ENCODE results near the gene KDSR.

The KDSR gene, protein sequence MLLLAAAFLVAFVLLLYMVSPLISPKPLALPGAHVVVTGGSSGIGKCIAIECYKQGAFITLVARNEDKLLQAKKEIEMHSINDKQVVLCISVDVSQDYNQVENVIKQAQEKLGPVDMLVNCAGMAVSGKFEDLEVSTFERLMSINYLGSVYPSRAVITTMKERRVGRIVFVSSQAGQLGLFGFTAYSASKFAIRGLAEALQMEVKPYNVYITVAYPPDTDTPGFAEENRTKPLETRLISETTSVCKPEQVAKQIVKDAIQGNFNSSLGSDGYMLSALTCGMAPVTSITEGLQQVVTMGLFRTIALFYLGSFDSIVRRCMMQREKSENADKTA

DNA sequence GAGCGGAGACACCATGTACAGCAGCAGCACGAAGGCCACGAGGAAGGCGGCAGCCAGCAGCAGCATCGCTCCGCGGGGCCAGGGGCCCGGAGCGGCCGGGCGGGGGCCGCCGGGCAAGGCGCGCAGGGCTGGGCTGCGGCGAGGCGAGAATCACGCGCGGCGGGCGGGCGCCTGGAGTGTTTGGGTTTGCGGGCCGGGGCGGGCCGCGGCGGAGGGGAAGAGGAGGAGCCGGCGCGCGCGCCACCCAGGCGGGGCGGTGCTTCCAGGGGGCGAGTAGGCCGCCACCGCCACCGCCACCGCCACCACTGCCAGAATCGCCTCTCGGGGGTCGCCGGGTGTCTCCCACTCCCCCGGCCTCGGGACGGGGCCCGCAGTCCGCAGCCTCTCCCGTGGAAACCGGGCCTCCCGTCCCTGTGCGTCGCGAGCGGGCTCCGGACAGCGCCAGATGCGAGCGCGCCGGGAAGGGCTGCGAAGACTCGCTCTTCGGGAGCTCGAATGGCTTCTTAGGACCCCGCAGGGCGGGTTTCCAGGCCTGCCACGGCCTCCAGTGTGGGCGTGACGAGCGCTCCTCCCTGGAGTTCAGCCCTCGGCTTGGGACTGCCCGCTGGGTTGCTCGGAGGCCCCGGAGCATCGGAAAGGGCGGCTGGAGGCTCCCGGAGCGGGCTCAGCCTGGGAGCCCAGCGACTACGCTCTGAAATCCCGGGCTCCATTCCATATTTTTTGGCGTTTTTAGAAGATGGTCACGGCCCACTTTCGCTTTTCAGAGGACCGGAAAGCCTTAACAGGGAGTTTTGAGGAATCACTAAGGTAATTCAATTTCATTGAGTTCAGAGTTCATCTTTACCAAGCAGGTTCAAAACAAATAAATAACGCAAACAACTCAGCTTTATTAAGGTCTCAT, at the start of gene KDSR:
Gene KDSR, minus strand, starts transcription at position 154 of the 901 bp plus-strand sequence. Its CDS starts 88 bp downstream, at position 66.
- peak; percentile 96 for DNase-seq

DNA sequence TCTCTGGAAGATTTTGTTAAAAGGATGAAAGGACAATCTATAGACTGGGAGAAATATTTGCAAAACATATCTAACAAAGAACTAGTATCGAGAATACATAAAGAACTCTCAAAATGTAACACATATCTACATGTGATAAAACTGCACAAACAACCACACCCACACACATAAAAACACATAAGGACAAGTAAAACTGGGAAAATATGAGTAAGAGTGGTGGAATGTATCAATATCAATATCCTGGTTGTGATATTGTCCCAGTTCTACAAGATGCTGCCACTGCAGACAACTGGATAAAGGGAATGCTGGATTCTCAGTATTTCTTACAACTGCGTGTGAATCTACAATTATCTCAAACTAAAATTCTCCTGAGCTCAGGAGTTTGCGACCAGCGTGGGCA, 45.9 kb upstream of the KDSR start:
- DNase-seq, result no peak

DNA sequence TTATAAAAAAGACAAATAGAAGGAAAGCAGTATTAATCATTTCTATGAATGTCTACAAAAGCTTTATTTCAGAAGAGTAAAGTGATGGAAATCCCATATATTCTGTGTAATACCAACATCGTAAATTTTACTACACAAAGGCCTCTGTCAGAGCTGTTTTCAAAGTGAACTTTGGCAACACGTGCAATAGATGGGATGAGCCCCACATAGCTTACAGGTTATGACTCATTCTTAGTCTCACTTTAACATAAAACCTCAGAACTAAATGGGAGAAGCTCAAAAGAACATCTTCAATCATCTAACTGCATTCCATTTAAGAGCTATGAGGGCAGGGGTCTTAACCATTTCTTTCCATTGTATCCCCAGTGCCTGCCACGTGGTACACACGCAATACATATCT, 43.8 kb upstream of the KDSR start:
- DNase-seq, result no peak

DNA sequence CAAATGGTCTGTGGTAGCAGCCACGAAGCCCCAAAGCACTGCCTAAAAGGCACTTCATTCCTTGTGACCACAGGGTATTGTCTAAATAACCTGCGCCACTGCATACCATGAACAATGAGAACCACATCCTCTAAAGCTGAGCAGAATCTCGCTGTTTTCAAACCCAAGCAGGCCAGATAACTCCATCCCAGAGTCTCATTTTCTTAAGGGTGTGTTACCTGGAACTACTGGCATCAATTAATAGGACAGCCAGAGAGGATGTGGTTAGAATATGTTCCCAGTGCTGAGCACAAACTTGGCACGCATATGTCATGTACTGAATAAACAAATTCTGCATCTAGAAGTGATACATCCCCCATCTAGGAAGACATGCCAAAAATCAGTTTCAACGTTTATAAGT, 42.3 kb upstream of the KDSR start:
- no peak for DNase-seq

DNA sequence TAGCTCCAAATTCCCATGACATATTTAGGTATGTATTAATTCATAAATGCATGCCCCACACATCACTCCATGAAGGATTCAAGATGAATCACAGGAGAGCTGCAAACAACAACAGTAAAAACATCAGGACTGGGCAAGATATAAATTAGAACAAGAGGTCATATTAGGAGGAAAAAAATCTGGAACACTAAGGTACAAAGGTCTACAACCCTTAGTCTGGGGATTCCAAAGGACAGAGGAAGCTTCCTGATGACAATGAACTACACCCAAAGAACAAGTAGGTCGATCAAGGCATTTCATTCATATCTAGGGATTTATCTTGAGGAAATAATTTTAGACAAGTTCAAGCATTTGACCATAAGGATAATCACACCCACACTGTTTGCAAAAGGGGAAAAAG, 40.7 kb upstream of the KDSR start:
- no peak for DNase-seq

DNA sequence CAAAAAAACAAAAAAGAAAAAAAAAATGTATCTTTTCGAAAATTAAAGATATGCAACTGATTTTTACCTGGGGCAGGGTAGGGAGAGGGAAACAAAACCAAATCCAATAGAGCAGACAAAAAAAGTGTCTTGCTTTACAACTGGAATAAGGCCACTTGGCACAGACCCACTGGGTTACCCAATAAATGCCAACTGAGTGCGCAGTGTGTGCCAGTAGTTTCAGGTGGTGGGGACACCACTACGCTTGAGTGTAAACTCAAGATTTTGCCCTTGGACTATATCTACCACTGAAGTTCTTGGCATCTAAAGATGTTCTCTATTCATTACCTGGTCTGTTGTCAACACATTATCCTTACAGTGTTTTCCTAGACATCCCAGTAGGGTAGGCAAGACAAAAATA, 39.0 kb upstream of the KDSR start:
- no peak for DNase-seq

DNA sequence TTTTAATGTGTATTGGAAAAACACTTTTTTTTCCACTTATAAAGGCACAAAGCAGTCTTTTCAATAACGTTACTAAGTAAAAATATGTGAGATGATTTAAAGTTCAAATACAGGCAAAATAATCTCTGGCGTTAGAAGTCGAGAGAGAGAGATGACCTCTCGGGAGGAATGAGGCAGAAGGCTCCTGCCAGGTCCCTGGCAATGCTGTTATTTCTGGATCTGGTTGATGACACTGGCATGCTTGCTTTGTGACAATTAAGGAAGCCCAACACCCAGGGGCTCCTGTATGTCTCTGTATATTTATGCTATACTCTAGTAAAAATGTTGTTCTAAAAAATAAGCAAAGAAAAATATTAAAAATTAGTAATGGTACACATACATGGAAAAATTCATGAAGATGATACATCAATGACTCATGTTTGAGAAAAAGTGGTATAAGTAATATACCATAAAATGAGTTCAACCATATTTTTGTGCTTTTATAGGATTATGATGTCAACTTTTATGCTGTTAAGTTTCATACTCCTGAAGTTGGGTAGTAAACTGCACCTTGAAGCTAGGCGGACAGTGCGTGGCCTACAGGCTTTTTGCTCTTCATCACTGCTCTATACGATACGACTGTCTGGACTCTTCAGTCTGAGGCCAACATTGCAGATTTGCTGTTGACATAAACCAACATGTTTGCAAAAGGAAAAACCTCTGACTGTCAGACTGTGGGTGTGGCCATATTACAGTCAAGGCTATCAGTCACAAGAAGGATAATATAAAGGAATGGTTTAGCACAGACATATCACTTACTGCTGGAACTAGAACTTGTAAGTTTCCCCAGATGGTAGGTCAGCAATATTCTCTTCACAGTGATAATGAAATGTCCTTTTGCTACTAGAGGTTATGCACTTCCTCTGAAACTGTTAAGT, 35.5 kb upstream of the KDSR start:
- no peak for DNase-seq

DNA sequence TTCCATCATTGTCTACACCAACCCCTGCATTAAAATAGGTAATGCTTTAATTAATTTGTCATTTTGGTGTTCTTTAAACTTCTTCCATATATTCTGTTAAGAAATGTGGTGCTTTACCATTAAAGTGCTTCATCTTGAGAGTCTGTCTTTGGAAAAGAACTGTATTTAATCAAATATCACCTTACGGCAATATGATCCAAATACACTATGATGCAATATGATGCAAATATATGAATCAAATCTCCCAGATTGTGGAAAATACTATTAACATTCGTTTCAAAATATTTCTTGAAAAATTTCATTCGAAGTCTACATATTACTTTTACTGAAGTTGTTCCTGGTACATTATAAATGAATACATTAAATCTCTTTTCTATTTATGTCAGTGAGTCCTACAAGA, 32.3 kb upstream of the KDSR start:
- DNase-seq, result no peak

DNA sequence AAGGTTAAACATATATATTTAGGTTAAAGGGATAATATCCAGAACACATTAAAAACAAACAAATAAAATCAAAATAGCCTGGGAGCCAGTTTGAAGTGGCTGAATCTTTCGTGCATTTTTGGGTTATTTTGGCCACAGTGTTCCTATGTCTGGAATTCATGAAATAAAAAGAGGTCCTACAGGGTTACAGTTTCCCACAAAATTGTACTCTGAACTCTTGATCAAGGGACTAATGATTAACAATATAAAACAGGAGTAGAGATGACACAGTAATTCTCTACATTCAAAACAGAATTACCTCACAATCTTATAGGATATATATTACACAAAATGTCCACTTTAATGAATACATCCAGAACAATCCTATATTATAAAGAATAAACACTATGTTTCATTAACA, 30.3 kb upstream of the KDSR start:
- no peak for DNase-seq

DNA sequence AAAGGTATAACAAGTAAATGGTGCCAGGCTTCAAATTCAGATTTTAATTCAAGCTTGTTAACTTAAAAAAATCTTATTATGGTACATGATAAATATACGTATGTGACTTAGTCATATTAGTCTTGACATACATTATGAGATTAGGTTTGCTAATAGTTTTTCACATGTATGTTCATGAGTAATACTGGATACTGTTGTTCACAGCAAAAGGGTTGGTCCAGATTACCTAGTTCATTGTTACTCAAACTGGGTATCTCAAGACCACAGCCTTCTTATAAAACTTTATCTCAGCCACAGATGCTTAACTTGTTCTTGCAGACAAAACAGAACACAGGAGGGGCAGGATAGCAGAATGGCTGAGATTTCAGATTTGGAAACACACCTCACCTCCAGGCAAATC, 28.5 kb upstream of the KDSR start:
- DNase-seq, result no peak

DNA sequence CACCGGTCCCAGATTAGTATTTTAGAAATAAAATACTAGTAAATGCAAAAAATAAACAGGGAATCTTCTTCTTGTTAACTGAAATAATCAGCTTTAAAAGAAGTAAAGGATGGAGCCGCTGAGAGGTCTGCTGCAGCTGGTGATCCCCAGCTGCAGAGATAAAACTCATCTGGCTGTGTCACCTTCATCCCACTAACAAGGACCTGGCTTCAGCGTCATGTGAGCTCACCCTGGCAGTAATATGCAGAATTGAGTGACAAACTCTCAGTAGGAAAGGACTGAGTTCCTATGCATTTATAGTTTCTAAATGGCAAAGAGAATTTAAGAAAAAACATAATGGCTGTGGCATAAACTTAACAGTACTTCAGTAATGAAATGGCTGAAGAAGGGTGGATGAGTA, 27.9 kb upstream of the KDSR start:
- DNase-seq, result no peak

DNA sequence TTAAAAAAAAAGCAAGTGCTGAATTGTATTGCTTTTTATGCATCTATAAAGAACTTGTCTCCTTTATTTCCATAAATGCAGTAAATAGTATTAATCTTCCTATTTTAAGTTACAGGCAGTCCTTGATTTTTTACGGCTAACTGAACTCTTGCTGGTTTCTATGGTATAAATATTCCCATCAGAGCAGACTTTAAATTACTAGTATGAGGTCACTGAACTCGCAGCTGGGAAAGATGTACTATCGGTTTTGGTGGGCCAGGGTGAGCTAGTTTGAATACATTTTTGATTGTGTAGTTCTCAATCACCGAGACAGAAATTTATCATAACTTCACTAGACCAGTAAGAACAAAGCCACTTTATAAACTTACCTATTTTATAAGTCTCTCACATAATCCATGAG, 20.9 kb upstream of the KDSR start:
- no peak for DNase-seq

DNA sequence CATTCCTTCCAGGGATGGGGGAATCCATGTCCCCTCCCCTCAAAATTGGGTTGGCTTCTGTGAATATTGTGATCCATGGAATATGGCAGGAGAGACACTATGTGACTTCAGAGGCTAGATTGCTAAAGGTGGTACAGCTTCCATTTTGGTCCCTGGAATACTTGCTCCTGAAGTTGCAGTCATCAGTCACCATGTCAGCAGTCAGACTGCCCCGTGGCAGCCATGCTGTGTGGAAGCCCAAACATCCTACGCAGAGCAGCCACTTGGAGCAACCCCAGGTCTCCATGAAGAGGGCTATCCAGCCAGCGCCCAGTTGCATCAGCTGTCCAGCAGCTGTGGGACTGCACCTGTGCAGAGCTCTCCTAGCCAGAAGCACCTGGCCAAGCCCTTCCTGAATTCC, 15.8 kb upstream of the KDSR start:
- no peak for DNase-seq

DNA sequence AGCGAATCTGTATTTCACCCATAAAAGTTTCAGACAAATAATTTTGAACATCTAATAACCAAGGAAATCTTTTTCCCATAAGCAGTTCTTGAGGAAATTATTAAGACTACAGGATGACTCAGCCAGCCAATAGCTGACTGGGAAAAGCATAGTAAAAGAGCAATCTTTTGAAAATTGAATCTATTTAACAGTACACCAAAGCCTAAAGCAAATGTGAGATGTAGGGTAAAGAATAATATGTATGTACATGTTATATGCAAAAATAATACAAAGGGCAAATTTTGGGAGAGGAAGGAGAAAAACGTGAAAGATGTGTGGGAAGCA, 12.6 kb upstream of the KDSR start:
- DNase-seq, result no peak

DNA sequence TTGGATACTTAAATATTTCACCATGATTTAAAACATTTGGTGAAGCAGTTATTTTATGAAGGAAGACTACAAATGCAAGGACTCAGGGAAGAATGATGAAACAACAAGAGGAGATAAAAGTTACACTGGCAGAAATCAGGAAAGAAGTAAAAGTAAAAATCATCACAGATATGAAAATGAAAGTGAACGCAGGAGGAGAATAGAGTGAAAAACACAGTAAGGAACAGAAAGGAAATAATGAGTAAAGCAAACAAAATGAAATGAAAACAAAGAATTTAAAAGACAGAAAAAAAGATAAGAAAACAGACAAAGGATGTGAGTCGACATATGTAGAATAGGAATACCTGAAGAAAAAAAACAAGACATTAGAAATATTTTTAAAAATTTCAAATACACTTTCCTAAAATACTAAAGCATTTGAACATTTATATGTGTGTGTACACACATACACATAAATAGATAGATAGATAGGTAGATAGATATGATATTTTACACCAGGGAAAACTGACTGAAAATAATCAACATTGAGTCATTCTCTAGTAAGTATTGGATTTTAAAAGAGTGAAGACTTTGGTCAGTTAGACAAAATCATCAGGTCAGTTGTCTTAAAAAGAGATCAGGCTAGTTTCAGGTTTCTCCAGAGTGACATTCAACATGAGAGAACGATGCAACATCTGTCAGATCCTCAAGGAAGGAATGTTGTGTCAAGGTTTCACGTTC, 12.1 kb upstream of the KDSR start:
- DNase-seq, result no peak

DNA sequence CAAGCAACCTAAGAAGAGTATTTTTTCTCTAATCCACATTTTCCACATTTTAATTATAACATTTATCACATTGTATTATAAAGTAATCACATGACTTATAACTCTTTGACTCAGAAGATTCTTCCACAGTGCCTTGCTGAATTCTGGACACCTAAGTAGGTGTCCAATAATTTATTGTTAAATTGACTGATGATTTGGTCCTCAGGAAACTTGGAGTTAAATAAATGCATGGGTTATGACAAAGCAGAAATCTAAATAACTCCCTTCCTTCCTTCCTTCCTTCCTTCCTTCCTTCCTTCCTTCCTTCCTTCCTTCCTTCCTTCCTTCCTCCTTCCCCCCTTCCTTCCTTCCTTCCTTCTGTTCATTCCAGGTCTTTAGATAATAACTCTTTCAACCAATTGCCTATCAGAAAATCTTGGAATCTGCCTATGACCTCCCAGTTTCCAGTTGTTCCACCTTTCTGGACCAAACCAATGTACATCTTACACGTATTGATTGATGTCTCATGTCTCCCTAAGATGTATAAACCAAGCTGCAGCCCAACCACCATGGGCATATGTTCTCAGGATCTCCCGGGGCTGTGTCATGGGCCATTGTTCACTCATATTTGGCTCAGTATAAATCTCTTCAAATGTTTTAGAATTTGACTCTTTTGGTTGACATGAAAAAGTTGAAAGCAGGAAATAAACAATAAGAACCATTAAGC, 10.4 kb upstream of the KDSR start:
- no peak for DNase-seq

DNA sequence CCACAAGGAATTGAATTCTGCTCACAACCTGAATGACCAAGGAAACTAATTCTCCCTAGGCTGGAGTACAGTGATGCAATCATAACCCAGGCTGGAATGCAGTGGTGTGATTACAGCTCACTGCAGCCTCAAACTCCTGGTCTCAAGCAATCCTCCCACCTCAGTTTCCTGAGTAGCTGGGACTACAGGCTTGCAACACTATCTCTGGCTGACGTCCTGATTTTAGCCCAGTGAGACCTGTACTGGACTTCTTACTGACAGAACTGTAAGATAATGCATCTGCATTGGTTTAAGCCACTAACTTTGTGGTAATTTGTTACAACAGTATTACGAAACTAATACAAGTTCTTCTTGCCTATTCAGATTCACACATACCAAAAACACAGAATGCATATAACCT, 9.5 kb upstream of the KDSR start:
- DNase-seq, result no peak

DNA sequence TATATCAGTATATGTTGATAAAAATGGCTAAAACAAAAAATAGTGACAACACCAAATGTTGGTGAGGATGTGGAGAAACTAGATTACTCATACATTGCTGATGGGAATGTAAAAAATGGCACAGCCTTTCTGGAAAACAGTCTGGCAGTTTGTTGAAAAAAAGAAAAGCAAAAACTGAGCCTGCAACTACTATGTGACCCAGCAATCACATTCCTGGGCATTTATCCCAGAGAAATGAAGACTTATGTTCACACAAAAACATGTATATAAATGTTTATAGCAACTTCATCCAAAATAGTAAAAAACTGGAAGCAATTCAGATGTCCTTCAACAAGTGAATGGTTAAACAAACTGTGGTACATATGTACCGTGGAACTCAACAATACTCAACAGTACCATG, 7.5 kb upstream of the KDSR start:
- DNase-seq, result no peak

DNA sequence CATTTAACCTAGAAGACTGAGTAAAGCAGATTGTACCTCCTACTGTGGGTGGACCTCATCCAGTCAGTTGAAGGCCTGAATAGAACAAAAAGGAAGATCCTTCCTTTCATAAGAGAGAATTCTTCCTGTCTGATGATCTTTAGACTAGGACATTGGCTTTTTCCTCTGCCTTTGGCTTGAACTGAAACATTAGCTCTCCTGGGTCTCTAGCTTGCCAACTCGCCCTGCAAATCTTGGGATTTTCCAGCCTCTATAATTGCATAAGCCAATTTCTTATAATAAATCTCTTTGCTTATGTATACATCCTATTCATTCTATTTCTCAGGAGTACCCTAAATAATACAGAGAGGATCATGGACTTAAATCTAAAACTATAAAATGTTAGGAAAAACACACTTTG, 6.2 kb upstream of the KDSR start:
- DNase-seq, result no peak

DNA sequence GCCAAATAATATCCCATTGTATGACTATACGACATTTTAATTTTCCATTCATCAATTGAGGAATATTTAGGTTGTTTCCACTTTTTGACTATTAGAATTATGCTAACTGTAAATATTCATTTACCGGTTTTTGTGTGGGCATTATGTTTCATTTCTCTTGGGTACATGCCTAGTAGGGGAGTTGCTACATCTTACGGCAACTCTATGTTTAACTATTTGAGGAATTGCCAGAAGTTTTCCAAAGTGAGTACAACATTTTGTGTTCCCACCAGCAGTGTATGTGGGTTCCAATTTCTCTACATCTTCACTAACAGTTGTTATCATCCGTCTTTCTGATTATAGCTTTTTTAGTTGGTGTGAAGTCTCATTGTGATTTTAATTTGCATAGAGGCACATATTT, 1.6 kb upstream of the KDSR start:
- DNase-seq, result no peak

DNA sequence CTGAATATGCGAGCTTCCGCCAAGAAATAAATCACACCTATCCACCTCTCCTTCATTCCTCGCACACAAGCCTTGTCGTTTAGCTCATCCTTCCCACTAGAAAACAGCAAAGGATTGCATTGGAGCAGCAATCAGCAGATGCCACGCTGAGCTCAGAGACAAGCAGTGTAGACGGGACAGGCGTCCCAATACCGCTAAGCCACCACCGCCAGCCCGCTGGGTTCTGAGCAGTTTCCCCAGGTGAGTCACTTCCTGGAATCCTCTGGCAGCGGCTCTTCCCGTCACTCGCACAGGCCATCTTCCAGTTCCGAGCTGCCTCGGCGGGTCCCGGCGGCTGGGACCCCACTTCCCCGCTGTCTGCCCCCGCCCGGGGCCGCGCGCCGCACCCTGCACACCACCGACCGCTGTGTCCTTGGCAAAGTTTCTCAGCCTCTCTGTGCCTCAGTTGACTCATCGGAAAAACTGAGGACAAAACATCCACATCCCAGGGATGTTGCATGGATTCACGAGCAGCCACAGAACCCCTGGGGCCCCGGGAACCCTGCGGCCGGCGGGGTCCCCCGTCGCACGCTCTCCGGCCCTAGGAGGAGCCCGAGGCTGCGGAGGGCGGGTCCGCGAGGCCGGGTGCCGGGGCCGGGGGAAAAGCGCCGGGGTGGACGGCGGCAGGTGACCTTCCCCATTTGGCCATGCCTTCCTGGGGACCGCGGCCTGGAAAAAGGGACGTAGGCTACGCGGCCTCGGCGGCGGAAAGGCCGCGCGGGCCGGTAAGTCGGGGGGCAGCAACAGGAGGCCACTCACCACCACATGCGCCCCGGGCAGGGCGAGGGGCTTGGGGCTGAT, 573 bp downstream of the KDSR start:
- peak; percentile 39 for DNase-seq

All from amniotic stem cell (primary cell).